OCI-LY7 (cell line): ENCODE results near the gene RPL3. TPM values are rescaled to one million over a fixed set of nuclear protein-coding genes. Genes with fewer than 3 reads are reported as not detected.
"Not testable (repeated sequence)": the region's sequence is repeated elsewhere in the genome, so short reads cannot be mapped to it uniquely, and the experiment has no call there.

Experiments used
- BruUV-seq: library from RNA; stranded (reverse); fragments of 400-500 nt; replicated peaks from 2 replicates; lab custom pipeline; 2021; lab: Mats Ljungman, UMichigan
- CTCF ChIA-PET: fragments of 300-600 bp; sonication (Branson Sonifier 250); formaldehyde crosslinking; loops from one replicate; lab custom pipeline; 2022; ENCODE audit warnings: antibody characterized with exemption; ENCODE audit not compliant: unreplicated experiment; lab: Charles Lee
- POLR2A ChIA-PET: fragments of 300-600 bp; sonication (Branson Sonifier 250); formaldehyde crosslinking; loops from one replicate; lab custom pipeline; 2022; ENCODE audit warnings: antibody characterized with exemption; lab: Charles Lee
- DNase-seq: peaks from one replicate; pipeline ENCODE4 v3.0.0-alpha.2; 2015; ENCODE audit warnings: low spot score
- H2AFZ ChIP-seq: fragments of 200-600 bp; sonication (generic), shearing (Covaris generic); 2 replicates; pipeline ENCODE4 v1.6.1; 2014; ENCODE audit warnings: mild to moderate bottlenecking, antibody characterized with exemption, low read length, moderate library complexity
- H3K27ac ChIP-seq: fragments of 200-600 bp; sonication (generic); 2 replicates; pipeline ENCODE4 v1.5.1; 2014; ENCODE audit warnings: mixed run types, low read depth, mild to moderate bottlenecking, moderate library complexity, low read length, inconsistent platforms; ENCODE audit not compliant: poor library complexity, severe bottlenecking
- H3K36me3 ChIP-seq: fragments of 200-600 bp; sonication (generic); 2 replicates; pipeline ENCODE4 v1.6.1; 2014; ENCODE audit warnings: mild to moderate bottlenecking, antibody characterized with exemption, low read length, moderate library complexity, mixed read lengths; ENCODE audit not compliant: insufficient read depth
- H3K4me1 ChIP-seq: fragments of 200-600 bp; sonication (generic); 2 replicates; pipeline ENCODE4 v1.5.1; 2014; ENCODE audit warnings: mild to moderate bottlenecking, low read length; ENCODE audit not compliant: insufficient read depth, poor library complexity, severe bottlenecking
- H3K4me2 ChIP-seq: fragments of 200-600 bp; sonication (generic); 2 replicates; pipeline ENCODE4 v1.6.1; 2014; ENCODE audit warnings: mild to moderate bottlenecking, low read length
- H3K4me3 ChIP-seq: fragments of 200-600 bp; sonication (generic); 2 replicates; pipeline ENCODE4 v1.5.1; 2014; ENCODE audit warnings: mild to moderate bottlenecking, low read depth, low read length; ENCODE audit not compliant: poor library complexity, severe bottlenecking
- H3K79me2 ChIP-seq: fragments of 200-600 bp; sonication (generic); 2 replicates; pipeline ENCODE4 v1.6.1; 2016; ENCODE audit warnings: low read depth, mild to moderate bottlenecking, low read length, moderate library complexity, mixed read lengths; ENCODE audit not compliant: insufficient read depth
- H3K9me2 ChIP-seq: fragments of 200-600 bp; sonication (generic); 2 replicates; pipeline ENCODE4 v1.6.1; 2016; ENCODE audit warnings: mild to moderate bottlenecking, low read length, mixed read lengths; ENCODE audit not compliant: insufficient read depth
- H3K9me3 ChIP-seq: fragments of 200-600 bp; sonication (generic); 2 replicates; pipeline ENCODE4 v1.6.1; 2014; ENCODE audit warnings: mild to moderate bottlenecking, mixed run types, low read length, mixed read lengths
- H4K20me1 ChIP-seq: fragments of 200-600 bp; sonication (generic); 2 replicates; pipeline ENCODE4 v1.6.1; 2014; ENCODE audit warnings: mild to moderate bottlenecking, antibody characterized with exemption, low read length, moderate library complexity, mixed read lengths; ENCODE audit not compliant: insufficient read depth
- CTCF ChIP-seq: fragments of 200-600 bp; sonication (generic); conservative IDR thresholded peaks from 2 replicates; pipeline ENCODE4 v1.5.1; 2014; ENCODE audit warnings: mild to moderate bottlenecking, antibody characterized with exemption, low read length, moderate library complexity, mixed read lengths
- EZH2phosphoT487 ChIP-seq: fragments of 200-600 bp; sonication (generic); IDR thresholded peaks from 2 replicates; pipeline ENCODE4 v1.6.1; 2018; ENCODE audit warnings: low read depth, borderline replicate concordance, mild to moderate bottlenecking, mixed run types, antibody characterized with exemption, low read length, moderate library complexity, mixed read lengths
- intact Hi-C: fragments of 100-400 bp; cut with micrococcal nuclease; formaldehyde crosslinking; loops from one replicate; pipeline ENCODE4 v1.10.0; 2022; ENCODE audit not compliant: unreplicated experiment
- total RNA-seq, 2 experiments: library from RNA; depleted of rRNA in 1 of 2; stranded (reverse); fragments of >200 nt in 1 of 2; shearing (Covaris generic) in 1 of 2; gene quantifications; 2 replicates each; pipeline ENCODE4 v1.2.3, GENCODE V29; 2014 to 2022

Gene RPL3
- total RNA-seq, 2 experiments from 2014 or later: 2,313 to 2,457 TPM

DNA sequence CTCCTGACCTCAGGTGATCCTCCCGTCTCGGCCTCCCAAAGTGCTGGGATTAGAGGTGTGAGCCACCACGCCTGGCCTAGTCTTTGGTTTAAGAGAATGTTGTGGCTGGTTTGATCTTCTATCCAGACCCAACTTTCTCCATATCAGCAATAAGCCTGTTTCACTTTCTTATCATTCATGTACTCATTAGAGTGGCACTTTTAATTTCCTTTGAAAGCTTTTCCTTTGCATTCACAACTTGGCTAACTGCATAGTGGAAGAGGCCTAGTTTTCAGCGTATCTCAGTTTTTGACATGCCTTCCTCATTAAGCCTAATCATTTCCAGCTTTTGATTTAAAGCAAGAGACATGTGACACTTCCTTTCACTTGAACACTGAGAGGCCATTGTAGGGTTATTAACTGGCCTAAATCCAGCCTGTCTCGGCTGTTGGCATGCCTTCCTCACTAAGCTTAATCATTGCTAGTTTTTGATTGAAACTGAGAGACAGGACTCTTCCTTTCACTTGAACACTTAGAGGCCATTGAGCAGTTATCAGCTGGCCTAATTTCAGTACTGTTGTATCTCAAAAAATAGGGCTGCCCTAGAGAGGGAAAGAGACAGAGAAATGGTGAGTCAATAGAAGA lies 13.1 kb upstream of the RPL3 start:
- ChIA-PET CTCF (no interaction called here), POLR2A (interaction anchor here (0.6 to 2.7 kb wide), 3 partner anchors 11 to 1021 kb away, joined by 5 to 15 read pairs (median 12); partner anchors contain the start of gene RPL3)
- DNase-seq: no peak
- Histone ChIP-seq H3K9me3 (no peaks in the 10 kb centered on the region), H4K20me1 (no peaks in the 10 kb centered on the region), H3K36me3 (no peaks in the 10 kb centered on the region), H3K4me1 (no peaks in the 10 kb centered on the region), H3K27ac (no peak overlapping the region), H3K79me2 (no peaks in the 10 kb centered on the region), H3K4me2 (no peak overlapping the region), H3K4me3 (no peak overlapping the region), H2AFZ (no peak overlapping the region), H3K9me2 (no peaks in the 10 kb centered on the region)
- no TSS peak for BruUV-seq
- intact Hi-C loops: no loop called here
- TF ChIP-seq CTCF: no peak
- no peak for TF ChIP-seq EZH2phosphoT487

DNA sequence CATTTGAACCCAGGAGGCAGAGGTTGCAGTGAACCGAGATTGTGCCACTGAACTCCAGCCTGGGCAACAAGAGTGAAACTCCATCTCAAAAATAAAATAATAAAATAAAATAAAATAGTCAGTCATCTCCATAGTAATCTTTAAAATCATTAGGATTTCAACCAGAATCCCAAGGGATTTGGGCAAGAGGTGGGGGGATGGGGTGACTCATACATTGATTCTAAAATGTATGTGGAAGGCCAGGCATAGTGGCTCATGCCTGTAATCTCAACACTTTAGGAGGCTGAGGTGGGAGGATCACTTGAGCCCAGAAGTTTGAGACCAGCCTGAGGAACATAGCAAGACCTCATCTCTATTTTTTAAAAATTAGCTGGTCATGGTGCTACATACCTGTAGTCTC lies 11.1 kb upstream of the RPL3 start:
- H4K20me1 ChIP-seq, H3K36me3 ChIP-seq, DNase-seq, H3K4me3 ChIP-seq, H3K4me2 ChIP-seq, H3K9me3 ChIP-seq, H2AFZ ChIP-seq, H3K4me1 ChIP-seq, H3K27ac ChIP-seq, H3K9me2 ChIP-seq, H3K79me2 ChIP-seq, BruUV-seq, intact Hi-C loops: not testable (repeated sequence)
- ChIA-PET CTCF (interaction anchor here (0.5 to 1.2 kb wide), 2 partner anchors 19 to 30 kb away, joined by 3 read pairs; partner anchors contain the start of gene SYNGR1), POLR2A (interaction anchor here (0.5 to 2.7 kb wide), 4 partner anchors 11 to 87 kb away, joined by 3 to 15 read pairs (median 8); partner anchors contain the start of gene RPL3)

GRCh38 chr22:39327995-39328754 lies 8.8 kb upstream of the RPL3 start:
- Histone ChIP-seq H3K79me2 (no peaks in the 10 kb centered on the region), H3K36me3 (no peaks in the 10 kb centered on the region), H3K9me2 (no peaks in the 10 kb centered on the region), H3K4me1 (no peaks in the 10 kb centered on the region), H3K9me3 (no peaks in the 10 kb centered on the region), H3K4me2 (no peak overlapping the region), H4K20me1 (no peaks in the 10 kb centered on the region), H3K27ac (no peak overlapping the region), H2AFZ (no peak overlapping the region), H3K4me3 (no peak overlapping the region)
- no TSS peak for BruUV-seq
- intact Hi-C loops: no loop called here
- POLR2A ChIA-PET: interaction anchor here (0.6 kb wide), 1 partner anchor 164 kb away, joined by 5 read pairs; no protein-coding TSS in a partner anchor
- CTCF ChIA-PET: no interaction called here
- no peak for DNase-seq
- TF ChIP-seq EZH2phosphoT487: no peak
- no peak for TF ChIP-seq CTCF
